ENCODE results near the gene NOXO1. TPM values are rescaled to one million over a fixed set of nuclear protein-coding genes. Genes with fewer than 3 reads are reported as not detected.

Gene NOXO1
- total RNA-seq, 1 donor from 2014 or later = 1.2 TPM

DNA sequence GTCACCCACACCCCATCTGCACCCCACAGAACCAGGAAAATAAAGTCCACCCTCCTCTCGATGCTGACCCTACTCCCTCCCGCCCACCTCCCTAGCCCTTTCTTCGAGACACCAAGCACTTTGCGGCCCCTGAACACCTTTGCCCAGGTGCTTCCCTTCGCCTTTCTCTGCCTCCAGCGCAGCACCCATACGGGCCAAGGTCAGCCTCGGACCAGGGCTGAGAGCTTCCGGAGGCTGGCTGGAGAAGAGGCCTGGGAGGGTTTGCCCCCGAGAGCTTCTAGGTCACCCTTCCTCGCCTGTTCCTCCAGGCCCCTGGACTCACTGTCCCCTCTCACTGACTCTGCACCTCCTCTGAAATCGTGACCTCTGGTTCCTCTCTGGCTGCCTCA, 42.8 kb upstream of the NOXO1 start:
- Histone ChIP-seq H3K36me3 (no peaks in the 10 kb centered on the region), H3K27me3 (peaks cover 11% of the 10 kb centered on the region), H3K9me3 (no peaks in the 10 kb centered on the region), H3K27ac (peak overlapping the region; percentile 73), H3K4me1 (peaks cover 70% of the 10 kb centered on the region), H3K4me3 (peak overlapping the region in 1 of 2 donors; percentile 24)
- DNase-seq (ENCODE audit: extremely low spot score in 2 of 2) = no peak
- TF ChIP-seq POLR2AphosphoS5 (IDR thresholded peaks at IDR 0.05; ENCODE audit: insufficient read depth in 1 of 2, low read depth in 1 of 2) = no peak
- no peak for TF ChIP-seq CTCF (IDR thresholded peaks at IDR 0.05)
- intact Hi-C loops (cut with DNase I) = loop anchor here (5.0 kb wide), 1 partner anchor 118 kb away; no protein-coding TSS in a partner anchor

- Histone ChIP-seq H3K27me3 (peaks cover 11% of the 10 kb centered on the region), H3K36me3 (no peaks in the 10 kb centered on the region), H3K4me1 (peaks cover 63% of the 10 kb centered on the region), H3K9me3 (no peaks in the 10 kb centered on the region), H3K27ac (peak overlapping the region; percentile 73), H3K4me3 (peak overlapping the region; percentile 24 to 42)
- intact Hi-C loops (cut with DNase I) = loop anchor here (5.0 kb wide), 1 partner anchor 119 kb away; no protein-coding TSS in a partner anchor
- no peak for DNase-seq (ENCODE audit: extremely low spot score in 2 of 2)
- TF ChIP-seq POLR2AphosphoS5 (IDR thresholded peaks at IDR 0.05; ENCODE audit: insufficient read depth in 1 of 2, low read depth in 1 of 2) (peak; percentile 73 to 78), POLR2A (IDR thresholded peaks at IDR 0.05) (no peak), CTCF (IDR thresholded peaks at IDR 0.05) (peak; percentile 92 to 98 (median 98))
These were observed 42.1 kb upstream of the NOXO1 start for GRCh38 chr16:2023092-2024031.

DNA sequence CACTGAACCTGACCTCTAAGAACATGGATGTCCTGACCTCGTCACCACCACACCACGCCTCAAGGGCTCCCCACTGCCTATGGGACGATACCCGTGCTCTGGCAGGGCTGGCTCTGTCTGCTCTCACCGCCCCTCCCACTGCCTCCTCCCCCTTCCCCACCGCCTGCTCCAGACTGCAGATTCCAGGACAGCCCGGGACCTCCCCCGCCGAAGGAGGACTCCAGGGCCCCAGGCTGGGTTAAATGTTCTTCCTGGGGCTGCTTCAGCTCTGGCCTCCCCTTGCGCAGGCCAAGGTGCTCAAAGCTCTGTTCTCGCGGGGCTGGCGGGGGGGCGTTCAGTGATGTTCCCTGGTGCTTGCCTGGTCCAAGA, 41.4 kb upstream of the NOXO1 start:
- H3K27ac ChIP-seq = peak overlapping the region; percentile 73
- no peak for DNase-seq (ENCODE audit: extremely low spot score in 2 of 2)
- H3K36me3 ChIP-seq = no peaks in the 10 kb centered on the region
- intact Hi-C loops (cut with DNase I) = loop anchor here (5.0 kb wide), 1 partner anchor 120 kb away; no protein-coding TSS in a partner anchor
- no peak for TF ChIP-seq POLR2A (IDR thresholded peaks at IDR 0.05)
- TF ChIP-seq CTCF (IDR thresholded peaks at IDR 0.05) = no peak
- TF ChIP-seq POLR2AphosphoS5 (IDR thresholded peaks at IDR 0.05; ENCODE audit: insufficient read depth in 1 of 2, low read depth in 1 of 2) = no peak
- peaks cover 11% of the 10 kb centered on the region for H3K27me3 ChIP-seq
- peak overlapping the region; percentile 24 to 42 for H3K4me3 ChIP-seq
- no peaks in the 10 kb centered on the region for H3K9me3 ChIP-seq
- peaks cover 57% of the 10 kb centered on the region for H3K4me1 ChIP-seq

DNA sequence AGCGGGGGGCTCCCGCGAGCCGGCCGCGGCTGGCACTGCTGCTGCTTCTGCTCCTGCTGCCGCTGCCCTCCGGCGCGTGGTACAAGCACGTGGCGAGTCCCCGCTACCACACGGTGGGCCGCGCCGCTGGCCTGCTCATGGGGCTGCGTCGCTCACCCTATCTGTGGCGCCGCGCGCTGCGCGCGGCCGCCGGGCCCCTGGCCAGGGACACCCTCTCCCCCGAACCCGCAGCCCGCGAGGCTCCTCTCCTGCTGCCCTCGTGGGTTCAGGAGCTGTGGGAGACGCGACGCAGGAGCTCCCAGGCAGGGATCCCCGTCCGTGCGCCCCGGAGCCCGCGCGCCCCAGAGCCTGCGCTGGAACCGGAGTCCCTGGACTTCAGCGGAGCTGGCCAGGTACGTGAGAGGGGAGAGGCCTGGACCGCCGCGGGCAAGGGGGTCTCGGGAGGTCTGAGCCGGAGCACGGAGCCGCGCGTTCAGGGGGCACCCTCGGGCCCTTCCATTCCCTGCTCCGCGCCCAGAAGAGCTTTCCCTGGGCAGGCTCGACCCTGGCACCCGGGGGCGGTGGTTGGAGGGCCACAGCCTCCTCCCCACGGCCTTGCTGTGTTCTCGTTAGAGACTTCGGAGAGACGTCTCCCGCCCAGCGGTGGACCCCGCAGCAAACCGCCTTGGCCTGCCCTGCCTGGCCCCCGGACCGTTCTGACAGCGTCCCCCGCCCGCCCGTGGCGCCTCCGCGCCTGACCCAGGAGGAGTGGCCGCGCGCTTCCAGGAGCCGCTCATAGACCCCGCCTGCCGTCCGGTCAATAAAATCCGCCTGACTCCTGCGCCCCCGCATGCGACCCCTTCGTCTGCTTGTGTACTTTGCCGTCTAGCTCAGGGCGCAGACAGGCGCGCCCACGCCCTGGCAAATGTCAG, 38.9 kb upstream of the NOXO1 start:
- peaks cover 11% of the 10 kb centered on the region for H3K27me3 ChIP-seq
- no peaks in the 10 kb centered on the region for H3K9me3 ChIP-seq
- no peak for TF ChIP-seq POLR2AphosphoS5 (IDR thresholded peaks at IDR 0.05; ENCODE audit: insufficient read depth in 1 of 2, low read depth in 1 of 2)
- no peak for TF ChIP-seq CTCF (IDR thresholded peaks at IDR 0.05)
- no peak for TF ChIP-seq POLR2A (IDR thresholded peaks at IDR 0.05)
- H3K4me1 ChIP-seq = peaks cover 37% of the 10 kb centered on the region
- intact Hi-C loops (cut with DNase I) = loop anchor here (5.0 kb wide), 1 partner anchor 122 kb away; no protein-coding TSS in a partner anchor
- no peak for DNase-seq (ENCODE audit: extremely low spot score in 2 of 2)
- H3K4me3 ChIP-seq = peak overlapping the region in 1 of 2 donors; percentile 24
- H3K27ac ChIP-seq = no peak overlapping the region
- H3K36me3 ChIP-seq = no peaks in the 10 kb centered on the region
